ENCODE data around the gene ABCC4.
"Not testable (repeated sequence)": the region's sequence is repeated elsewhere in the genome, so short reads cannot be mapped to it uniquely, and the experiment has no call there.

Gene ABCC4

DNA sequence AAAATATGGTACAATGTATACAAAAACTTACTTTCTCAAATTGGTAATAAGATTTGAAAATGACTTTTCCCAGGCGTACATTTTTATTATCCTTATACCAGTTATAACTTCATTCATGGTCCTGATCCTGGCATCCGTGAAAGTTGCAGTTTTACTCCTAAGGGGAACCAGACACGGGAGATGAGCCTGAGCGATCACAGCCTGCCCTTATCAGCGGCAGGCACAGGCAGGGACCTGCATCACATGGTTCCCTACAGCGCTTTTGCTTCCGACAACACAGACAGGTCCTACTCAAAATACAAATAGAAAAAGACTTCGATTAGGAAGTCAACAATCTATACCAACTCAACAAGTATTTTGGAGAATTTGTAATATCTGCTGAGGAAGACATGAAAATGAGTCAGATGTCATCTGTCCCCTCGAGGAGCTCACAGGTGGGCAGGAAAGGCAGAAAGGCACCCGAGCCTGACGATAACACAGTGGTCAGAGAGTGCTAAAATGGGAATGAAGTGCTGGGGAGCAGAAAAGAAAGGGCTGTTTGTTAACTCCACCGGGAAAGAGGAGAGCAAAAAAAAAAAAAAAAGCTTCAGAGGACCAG, 93.4 kb downstream of the ABCC4 start:
- no peak for TF ChIP-seq JUND (IDR thresholded peaks at IDR 0.05; ENCODE audit: low read depth)
- in situ Hi-C loops (cut with HindIII; ENCODE audit: low pct_unique_long_range_greater_than_20kb, low sequenced_read_pairs) = no loop called here
- DNase-seq (ENCODE audit: low read depth in 1 of 2, low spot score in 1 of 2) = no peak

DNA sequence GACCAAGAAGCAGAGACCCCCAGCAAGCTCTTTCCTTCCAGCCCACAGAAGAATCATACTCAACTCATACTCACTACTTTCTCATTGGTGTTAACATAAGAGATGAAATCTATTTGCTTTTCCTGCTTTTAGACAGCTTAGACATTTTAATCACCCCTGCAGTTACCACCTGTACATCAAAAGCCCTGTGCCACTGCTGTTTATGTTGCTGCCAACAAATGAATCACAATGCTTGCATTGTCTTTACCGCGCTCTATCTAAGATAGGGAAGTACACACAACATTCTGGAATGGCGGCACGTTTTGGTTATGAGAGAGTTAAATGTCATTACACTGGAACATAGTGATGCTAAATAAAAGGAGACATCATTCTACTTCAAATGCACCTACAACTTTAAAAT, 95.1 kb downstream of the ABCC4 start:
- in situ Hi-C loops (cut with HindIII; ENCODE audit: low pct_unique_long_range_greater_than_20kb, low sequenced_read_pairs) = no loop called here
- no peak for DNase-seq (ENCODE audit: low read depth in 1 of 2, low spot score in 1 of 2)
- no peak for TF ChIP-seq JUND (IDR thresholded peaks at IDR 0.05; ENCODE audit: low read depth)

DNA sequence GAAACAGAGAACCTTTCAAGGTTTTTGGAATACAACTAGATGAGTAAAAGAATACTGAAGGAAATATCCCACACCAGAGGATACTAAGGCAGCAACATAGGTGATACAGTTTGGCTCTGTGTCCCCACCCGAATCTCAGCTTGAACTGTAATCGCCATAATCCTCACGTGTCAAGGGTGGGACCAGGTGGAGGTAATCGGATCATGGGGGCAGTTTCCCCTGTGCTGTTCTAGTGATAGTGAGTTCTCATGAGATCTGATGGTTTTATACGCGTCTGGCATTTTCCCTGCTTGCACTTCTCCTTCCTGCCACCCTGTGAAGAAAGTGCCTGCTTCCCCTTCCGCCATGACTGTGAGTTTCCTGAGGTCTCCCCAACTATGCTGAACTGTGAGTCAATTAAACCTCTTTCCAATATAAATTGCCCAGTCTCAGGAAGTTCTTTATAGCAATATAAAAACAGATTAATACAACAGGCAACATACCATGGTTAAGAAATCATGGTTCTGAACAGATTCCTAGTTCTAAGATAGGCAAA, 97.0 kb downstream of the ABCC4 start:
- no peak for TF ChIP-seq JUND (IDR thresholded peaks at IDR 0.05; ENCODE audit: low read depth)
- in situ Hi-C loops (cut with HindIII; ENCODE audit: low pct_unique_long_range_greater_than_20kb, low sequenced_read_pairs) = no loop called here
- no peak for DNase-seq (ENCODE audit: low read depth in 1 of 2, low spot score in 1 of 2)

DNA sequence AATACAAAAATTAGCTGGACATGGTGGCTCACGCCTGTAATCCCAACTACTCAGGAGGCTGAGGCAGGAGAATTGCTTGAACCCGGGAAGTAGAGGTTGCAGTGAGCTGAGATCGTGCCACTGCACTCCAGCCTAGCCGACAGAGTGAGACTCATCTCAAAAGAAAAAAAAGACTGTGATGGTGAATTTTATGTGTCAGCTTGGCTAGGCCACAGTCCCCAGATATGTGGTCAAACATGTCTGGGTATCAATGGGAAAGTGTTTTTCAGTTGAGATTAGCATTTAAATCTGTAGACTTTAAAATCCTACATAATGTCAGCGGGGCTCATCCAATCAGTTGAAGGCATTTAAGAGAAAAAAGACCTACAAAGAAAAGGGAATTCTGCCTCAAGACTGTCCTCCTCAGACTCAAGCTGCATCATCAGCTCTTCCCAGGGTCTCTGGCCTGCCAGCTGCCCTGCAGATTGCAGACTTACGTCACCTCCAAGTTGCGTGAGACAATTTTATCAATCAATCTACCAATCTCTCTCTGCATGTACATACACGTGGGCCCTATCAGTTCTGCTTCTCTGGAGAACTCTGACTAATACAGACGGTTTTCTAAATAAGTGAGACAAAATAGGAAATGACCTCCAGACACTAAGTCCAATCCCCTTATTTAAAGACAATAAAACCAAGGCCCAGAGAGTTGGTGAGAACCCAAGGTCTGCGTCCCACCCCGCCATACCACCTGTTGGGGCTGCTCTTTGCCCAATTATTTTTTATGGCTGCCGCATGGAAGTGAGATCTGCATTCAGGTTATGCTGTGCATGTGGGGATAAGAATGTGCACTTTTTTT, 99.2 kb downstream of the ABCC4 start:
- no peak for TF ChIP-seq JUND (IDR thresholded peaks at IDR 0.05; ENCODE audit: low read depth)
- DNase-seq (ENCODE audit: low read depth in 1 of 2, low spot score in 1 of 2) = no peak
- in situ Hi-C loops (cut with HindIII; ENCODE audit: low pct_unique_long_range_greater_than_20kb, low sequenced_read_pairs) = no loop called here

DNA sequence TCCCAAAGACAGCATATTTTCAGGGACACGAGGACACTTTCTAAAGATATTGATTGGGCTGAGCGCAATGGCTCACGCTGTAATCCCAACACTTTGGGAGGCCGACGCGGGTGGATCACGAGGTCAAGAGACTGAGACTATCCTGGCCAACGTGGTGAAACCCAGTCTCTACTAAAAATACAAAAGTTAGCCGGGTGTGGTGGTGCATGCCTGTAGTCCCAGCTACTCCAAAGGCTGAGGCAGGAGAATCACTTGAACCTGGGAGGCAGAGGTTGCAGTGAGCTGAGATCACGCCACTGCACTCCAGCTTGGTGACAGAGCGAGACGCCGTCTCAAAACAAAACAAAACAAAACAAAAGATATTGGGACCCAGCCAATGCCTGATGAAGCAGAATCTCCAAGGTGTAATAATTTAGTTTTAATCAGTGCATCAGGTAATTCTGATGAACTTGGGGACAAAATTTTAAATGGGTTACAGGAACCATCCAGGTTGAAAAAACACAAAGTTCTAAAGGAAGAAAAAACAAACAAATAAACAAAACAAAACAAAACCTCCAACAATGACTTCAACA, 100.8 kb downstream of the ABCC4 start:
- in situ Hi-C loops (cut with HindIII; ENCODE audit: low pct_unique_long_range_greater_than_20kb, low sequenced_read_pairs); DNase-seq (ENCODE audit: low read depth in 1 of 2, low spot score in 1 of 2): not testable (repeated sequence)

DNA sequence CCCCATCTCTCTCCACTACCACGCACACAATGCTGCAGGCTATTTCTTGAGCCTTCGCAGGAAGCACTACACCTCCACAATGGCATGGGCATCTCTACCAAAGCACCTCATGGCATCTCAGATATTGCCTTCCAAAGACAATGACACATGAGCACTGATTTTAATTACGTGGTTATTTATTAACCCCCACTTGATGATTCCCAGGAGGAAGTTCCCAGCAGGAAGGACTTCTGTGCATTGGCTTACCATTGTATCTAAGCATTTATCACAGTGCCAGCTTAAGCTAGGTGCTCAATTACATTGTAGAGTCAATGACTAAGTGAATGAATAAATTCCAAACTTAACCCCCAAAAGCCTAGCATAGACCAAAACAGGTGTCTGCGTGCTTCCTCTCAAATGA, 101.4 kb downstream of the ABCC4 start:
- TF ChIP-seq JUND (IDR thresholded peaks at IDR 0.05; ENCODE audit: low read depth) = no peak
- in situ Hi-C loops (cut with HindIII; ENCODE audit: low pct_unique_long_range_greater_than_20kb, low sequenced_read_pairs) = no loop called here
- no peak for DNase-seq (ENCODE audit: low read depth in 1 of 2, low spot score in 1 of 2)

DNA sequence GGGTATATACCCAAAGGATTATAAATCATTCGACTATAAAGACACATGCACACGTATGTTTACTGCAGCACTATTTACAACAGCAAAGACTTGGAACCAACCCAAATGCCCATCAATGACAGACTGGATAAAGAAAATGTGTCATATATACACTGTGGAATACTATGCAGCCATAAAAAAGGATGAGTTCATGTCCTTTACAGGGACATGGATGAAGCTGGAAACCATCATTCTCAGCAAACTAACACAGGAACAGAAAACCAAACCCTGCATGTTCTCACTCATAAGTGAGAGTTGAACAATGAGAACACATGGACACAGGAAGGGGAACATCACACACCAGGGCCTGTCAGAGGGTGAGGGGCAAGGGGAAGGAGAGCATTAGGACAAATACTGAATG, 102.6 kb downstream of the ABCC4 start:
- in situ Hi-C loops (cut with HindIII; ENCODE audit: low pct_unique_long_range_greater_than_20kb, low sequenced_read_pairs) = not testable (repeated sequence)

DNA sequence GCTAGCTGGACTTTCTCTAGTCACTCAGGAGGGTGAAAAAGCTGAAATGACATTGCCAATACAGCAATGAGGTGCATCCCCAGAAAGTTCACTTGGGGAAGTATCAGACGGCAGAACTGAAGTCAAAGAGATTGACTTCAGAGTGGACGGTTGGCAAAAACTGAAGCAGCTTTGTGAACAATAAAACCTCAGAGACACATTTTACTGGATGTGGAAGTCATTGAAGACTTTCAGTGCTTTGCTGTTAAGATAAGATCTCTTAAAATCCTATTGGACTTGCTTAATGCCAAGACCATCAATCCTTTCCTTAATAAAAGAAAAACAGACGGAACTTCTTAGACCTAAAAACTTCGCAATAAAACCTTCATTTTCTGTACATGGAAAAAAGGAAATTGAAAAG, 103.7 kb downstream of the ABCC4 start:
- TF ChIP-seq JUND (IDR thresholded peaks at IDR 0.05; ENCODE audit: low read depth) = no peak
- in situ Hi-C loops (cut with HindIII; ENCODE audit: low pct_unique_long_range_greater_than_20kb, low sequenced_read_pairs) = no loop called here

More for the DNA sequence above, 102.6 kb downstream of the ABCC4 start:
- not testable (repeated sequence) for DNase-seq (ENCODE audit: low read depth in 1 of 2, low spot score in 1 of 2)

DNA sequence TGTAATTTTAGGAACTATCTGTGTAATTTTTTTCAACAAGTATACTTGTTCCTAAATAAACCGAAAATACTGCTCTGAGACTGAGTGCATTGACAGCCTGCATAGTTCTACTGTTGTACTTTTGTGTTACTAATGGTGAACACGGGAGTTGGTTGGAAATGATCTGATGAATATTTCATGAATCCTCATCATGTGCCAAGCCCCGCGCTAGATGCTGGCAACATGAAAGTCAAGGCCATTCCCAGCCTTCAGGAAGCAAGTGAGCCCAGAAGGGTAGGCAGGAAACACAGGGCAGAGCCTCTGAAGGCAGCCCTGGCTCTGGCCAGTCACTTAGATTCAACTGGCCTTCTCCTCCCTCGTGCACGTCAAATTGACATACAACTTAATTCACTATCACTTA, 106.1 kb downstream of the ABCC4 start:
- no peak for TF ChIP-seq JUND (IDR thresholded peaks at IDR 0.05; ENCODE audit: low read depth)
- no peak for DNase-seq (ENCODE audit: low read depth in 1 of 2, low spot score in 1 of 2)
- in situ Hi-C loops (cut with HindIII; ENCODE audit: low pct_unique_long_range_greater_than_20kb, low sequenced_read_pairs) = no loop called here

More for the DNA sequence above, 103.7 kb downstream of the ABCC4 start:
- DNase-seq (ENCODE audit: low read depth in 1 of 2, low spot score in 1 of 2) = no peak

DNA sequence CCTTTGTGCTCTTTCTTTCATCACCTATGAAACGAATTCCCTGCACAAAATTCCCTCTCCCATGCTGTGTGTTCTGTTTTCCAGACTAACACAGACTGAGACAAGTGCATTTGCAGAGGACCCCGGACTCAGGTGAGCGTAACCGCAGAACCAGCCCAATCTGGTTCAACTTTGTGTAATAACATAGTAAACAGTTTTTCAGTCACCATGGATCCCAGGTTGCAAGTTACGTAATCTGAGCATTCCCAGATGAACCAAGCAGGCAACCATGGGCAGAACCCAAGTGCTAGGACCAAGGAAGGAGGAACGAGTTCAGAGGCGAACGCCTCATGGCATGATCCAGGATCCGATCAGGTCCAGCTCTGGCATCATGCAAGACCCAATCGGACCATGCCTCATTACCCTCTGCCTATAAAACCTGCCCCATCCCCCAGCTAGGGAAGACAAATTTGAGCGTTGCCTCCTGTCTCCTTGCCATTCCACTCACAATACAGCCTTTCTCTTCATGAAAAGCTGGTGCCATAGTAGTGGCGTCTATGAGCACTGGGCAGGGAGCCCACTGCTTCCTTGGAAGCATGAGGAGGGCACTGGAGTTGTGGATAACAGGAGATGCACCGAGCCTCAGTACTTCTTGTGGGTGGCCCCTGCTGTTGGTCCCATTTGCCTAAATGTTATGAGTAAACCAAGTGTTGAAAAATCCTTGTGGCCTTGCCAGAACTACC, 107.6 kb downstream of the ABCC4 start:
- no peak for TF ChIP-seq JUND (IDR thresholded peaks at IDR 0.05; ENCODE audit: low read depth)
- in situ Hi-C loops (cut with HindIII; ENCODE audit: low pct_unique_long_range_greater_than_20kb, low sequenced_read_pairs) = no loop called here
- no peak for DNase-seq (ENCODE audit: low read depth in 1 of 2, low spot score in 1 of 2)

DNA sequence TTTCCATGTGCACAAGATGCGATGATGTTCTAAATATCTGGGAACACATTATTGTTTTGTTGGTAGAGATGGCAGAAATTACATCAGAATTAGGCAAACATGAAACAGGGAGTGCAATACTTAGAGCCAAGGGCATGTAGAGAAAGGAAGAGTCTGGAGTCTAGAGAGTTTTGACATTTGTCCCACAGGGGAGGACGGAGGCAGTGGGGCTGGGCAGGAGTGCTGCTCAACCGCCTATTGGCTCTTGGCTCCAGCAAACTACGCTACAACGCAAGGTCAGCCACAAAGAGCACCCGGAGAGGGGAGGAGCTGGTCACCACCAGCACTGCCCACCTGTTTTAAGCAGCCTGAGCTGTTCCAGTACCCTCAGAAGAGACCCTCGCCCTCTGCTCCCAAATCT, 108.3 kb downstream of the ABCC4 start:
- in situ Hi-C loops (cut with HindIII; ENCODE audit: low pct_unique_long_range_greater_than_20kb, low sequenced_read_pairs) = no loop called here
- no peak for TF ChIP-seq JUND (IDR thresholded peaks at IDR 0.05; ENCODE audit: low read depth)
- no peak for DNase-seq (ENCODE audit: low read depth in 1 of 2, low spot score in 1 of 2)

DNA sequence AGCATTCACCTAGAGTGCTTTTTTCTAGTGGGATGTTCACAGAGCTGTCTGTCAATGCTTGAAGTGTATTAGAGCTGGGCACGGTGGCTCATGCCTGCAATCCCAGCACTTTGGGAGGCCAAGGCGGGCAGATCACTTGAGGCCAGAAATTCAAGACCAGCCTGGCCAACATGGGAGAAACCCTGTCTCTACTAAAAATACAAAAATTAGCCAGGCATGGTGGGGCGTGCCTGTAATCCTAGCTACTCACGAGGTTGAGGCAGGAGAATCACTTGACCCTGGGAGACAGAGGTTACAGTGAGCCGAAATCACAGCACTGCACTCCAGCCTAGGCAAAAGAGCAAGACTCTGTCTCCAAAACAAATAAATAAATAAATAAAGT, 108.7 kb downstream of the ABCC4 start:
- DNase-seq (ENCODE audit: low read depth in 1 of 2, low spot score in 1 of 2); in situ Hi-C loops (cut with HindIII; ENCODE audit: low pct_unique_long_range_greater_than_20kb, low sequenced_read_pairs): not testable (repeated sequence)

Data from T47D (cell line).